ENCODE measurements around the gene CFAP45.

DNA sequence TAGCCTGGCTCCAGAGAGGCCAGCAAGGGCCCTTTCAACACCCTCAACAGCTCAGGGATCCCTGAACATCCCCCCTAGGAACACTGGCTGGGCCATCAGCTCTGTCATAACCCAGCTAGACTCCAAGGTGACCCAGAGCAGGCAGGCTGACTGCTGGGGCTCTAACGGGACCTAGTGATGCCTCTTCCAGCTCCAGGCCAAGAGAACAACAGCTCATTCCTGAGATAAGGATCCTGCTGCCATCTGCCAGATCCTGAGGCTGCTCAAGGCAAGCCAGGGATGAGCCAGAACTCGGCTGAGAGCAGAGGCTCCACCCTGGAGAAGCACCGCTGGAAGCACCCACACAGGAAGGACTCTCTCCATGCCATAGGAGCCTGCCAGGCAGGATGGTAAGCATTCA, 39.5 kb downstream of the CFAP45 start:
- TF ChIP-seq, protein P1, sequence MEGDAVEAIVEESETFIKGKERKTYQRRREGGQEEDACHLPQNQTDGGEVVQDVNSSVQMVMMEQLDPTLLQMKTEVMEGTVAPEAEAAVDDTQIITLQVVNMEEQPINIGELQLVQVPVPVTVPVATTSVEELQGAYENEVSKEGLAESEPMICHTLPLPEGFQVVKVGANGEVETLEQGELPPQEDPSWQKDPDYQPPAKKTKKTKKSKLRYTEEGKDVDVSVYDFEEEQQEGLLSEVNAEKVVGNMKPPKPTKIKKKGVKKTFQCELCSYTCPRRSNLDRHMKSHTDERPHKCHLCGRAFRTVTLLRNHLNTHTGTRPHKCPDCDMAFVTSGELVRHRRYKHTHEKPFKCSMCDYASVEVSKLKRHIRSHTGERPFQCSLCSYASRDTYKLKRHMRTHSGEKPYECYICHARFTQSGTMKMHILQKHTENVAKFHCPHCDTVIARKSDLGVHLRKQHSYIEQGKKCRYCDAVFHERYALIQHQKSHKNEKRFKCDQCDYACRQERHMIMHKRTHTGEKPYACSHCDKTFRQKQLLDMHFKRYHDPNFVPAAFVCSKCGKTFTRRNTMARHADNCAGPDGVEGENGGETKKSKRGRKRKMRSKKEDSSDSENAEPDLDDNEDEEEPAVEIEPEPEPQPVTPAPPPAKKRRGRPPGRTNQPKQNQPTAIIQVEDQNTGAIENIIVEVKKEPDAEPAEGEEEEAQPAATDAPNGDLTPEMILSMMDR (IDR thresholded peaks at IDR 0.05) = no peak
- no peak for TF ChIP-seq POLR2A (IDR thresholded peaks at IDR 0.05)
